Muscle layer of colon (tissue), 2 donors: ENCODE measurements around the gene ZNF683.

Experiments used
- H3K27ac ChIP-seq: one replicate; pipeline ENCODE4 v1.7.0; 2013; ENCODE audit warnings: low read depth, mild to moderate bottlenecking, low read length, moderate library complexity
- H3K27me3 ChIP-seq, 2 donors: one replicate each; pipeline ENCODE4 v1.7.0; 2013; ENCODE audit warnings: low read length in 2 of 2, mild to moderate bottlenecking in 2 of 2; ENCODE audit not compliant: insufficient read depth in 2 of 2, control insufficient read depth in 1 of 2
- H3K36me3 ChIP-seq: one replicate; pipeline ENCODE4 v1.7.0; 2013; ENCODE audit warnings: mild to moderate bottlenecking, low read length; ENCODE audit not compliant: insufficient read depth
- H3K4me1 ChIP-seq: one replicate; pipeline ENCODE4 v1.7.0; 2013; ENCODE audit warnings: mild to moderate bottlenecking, low read length; ENCODE audit not compliant: insufficient read depth
- H3K4me3 ChIP-seq, 2 donors: one replicate each; pipeline ENCODE4 v1.7.0; 2013; ENCODE audit warnings: low read length in 2 of 2, low read depth in 1 of 2, mild to moderate bottlenecking in 1 of 2, moderate library complexity in 1 of 2
- H3K9ac ChIP-seq: one replicate; pipeline ENCODE4 v1.7.0; 2013; ENCODE audit warnings: low read length
- H3K9me3 ChIP-seq: one replicate; pipeline ENCODE4 v1.7.0; 2013; ENCODE audit warnings: mild to moderate bottlenecking, low read length
- donor health status: abdominal sarcoma.
- donor health status: Adenocarcinoma of cecum.

The ZNF683 gene

GRCh38 chr1:26354972-26355371 is 17.6 kb downstream of the ZNF683 start:
- H3K27me3 ChIP-seq: peaks cover 2 to 18% of the 10 kb centered on the region in 2 donors
- no peak overlapping the region for H3K4me3 ChIP-seq
- no peaks in the 10 kb centered on the region for H3K9me3 ChIP-seq
- no peaks in the 10 kb centered on the region for H3K36me3 ChIP-seq
- H3K27ac ChIP-seq: no peak overlapping the region
- no peak overlapping the region for H3K9ac ChIP-seq
- no peaks in the 10 kb centered on the region for H3K4me1 ChIP-seq

GRCh38 chr1:26353976-26354820 is 18.4 kb downstream of the ZNF683 start, which contains the start of gene CRYBG2:
Gene CRYBG2 (minus strand): TSS chr1:26354130. CDS start chr1:26346657, 7,473 bp downstream.
- H3K36me3 ChIP-seq: no peaks in the 10 kb centered on the region
- no peak within 1 kb of the TSS for H3K4me3 ChIP-seq
- no peaks in the 10 kb centered on the region for H3K4me1 ChIP-seq
- no peak within 1 kb of the TSS for H3K9ac ChIP-seq
- H3K9me3 ChIP-seq: no peaks in the 10 kb centered on the region
- no peak within 1 kb of the TSS for H3K27ac ChIP-seq
- peaks cover 0 to 14% of the 10 kb centered on the region in 2 donors for H3K27me3 ChIP-seq

GRCh38 chr1:26353210-26353859 is 19.2 kb downstream of the ZNF683 start:
- H3K4me1 ChIP-seq: no peaks in the 10 kb centered on the region
- no peak overlapping the region for H3K27ac ChIP-seq
- H3K36me3 ChIP-seq: no peaks in the 10 kb centered on the region
- no peak overlapping the region for H3K4me3 ChIP-seq
- no peak overlapping the region for H3K9ac ChIP-seq
- H3K9me3 ChIP-seq: no peaks in the 10 kb centered on the region
- peaks cover 0 to 9% of the 10 kb centered on the region in 2 donors for H3K27me3 ChIP-seq

- Histone ChIP-seq H3K27me3 (peaks cover 0 to 9% of the 10 kb centered on the region in 2 donors), H3K4me1 (no peaks in the 10 kb centered on the region), H3K27ac (no peak overlapping the region), H3K36me3 (no peaks in the 10 kb centered on the region), H3K4me3 (no peak overlapping the region), H3K9ac (no peak overlapping the region), H3K9me3 (no peaks in the 10 kb centered on the region)
Measured at GRCh38 chr1:26352338-26352679, 20.2 kb downstream of the ZNF683 start.

- Histone ChIP-seq H3K27ac (no peak overlapping the region), H3K27me3 (peaks cover 0 to 9% of the 10 kb centered on the region in 2 donors), H3K4me3 (no peak overlapping the region), H3K9ac (no peak overlapping the region), H3K36me3 (no peaks in the 10 kb centered on the region), H3K9me3 (no peaks in the 10 kb centered on the region), H3K4me1 (no peaks in the 10 kb centered on the region)
Measured at GRCh38 chr1:26351590-26352337, 20.8 kb downstream of the ZNF683 start.

- H3K9me3 ChIP-seq: no peaks in the 10 kb centered on the region
- no peak overlapping the region for H3K4me3 ChIP-seq
- H3K9ac ChIP-seq: no peak overlapping the region
- no peaks in the 10 kb centered on the region for H3K4me1 ChIP-seq
- H3K27ac ChIP-seq: no peak overlapping the region
- H3K36me3 ChIP-seq: no peaks in the 10 kb centered on the region
- peaks cover 0 to 9% of the 10 kb centered on the region in 2 donors for H3K27me3 ChIP-seq
Measured at GRCh38 chr1:26350701-26351589, 21.6 kb downstream of the ZNF683 start.

GRCh38 chr1:26350343-26350700 is 22.2 kb downstream of the ZNF683 start:
- Histone ChIP-seq H3K36me3 (no peaks in the 10 kb centered on the region), H3K27me3 (peaks cover 0 to 5% of the 10 kb centered on the region in 2 donors), H3K9ac (no peak overlapping the region), H3K4me3 (no peak overlapping the region), H3K27ac (no peak overlapping the region), H3K4me1 (no peaks in the 10 kb centered on the region), H3K9me3 (no peaks in the 10 kb centered on the region)

- Histone ChIP-seq H3K9ac (no peak overlapping the region), H3K4me1 (no peaks in the 10 kb centered on the region), H3K27me3 (peaks cover 0 to 3% of the 10 kb centered on the region in 2 donors), H3K27ac (no peak overlapping the region), H3K36me3 (no peaks in the 10 kb centered on the region), H3K9me3 (no peaks in the 10 kb centered on the region), H3K4me3 (no peak overlapping the region)
Measured at GRCh38 chr1:26349877-26350244, 22.7 kb downstream of the ZNF683 start.

- H3K27ac ChIP-seq: no peak overlapping the region
- H3K4me1 ChIP-seq: no peaks in the 10 kb centered on the region
- H3K9ac ChIP-seq: no peak overlapping the region
- H3K36me3 ChIP-seq: no peaks in the 10 kb centered on the region
- H3K4me3 ChIP-seq: no peak overlapping the region
- H3K27me3 ChIP-seq: peaks cover 0 to 1% of the 10 kb centered on the region in 2 donors
- H3K9me3 ChIP-seq: no peaks in the 10 kb centered on the region
Measured at GRCh38 chr1:26349188-26349876, 23.2 kb downstream of the ZNF683 start.

- Histone ChIP-seq H3K4me3 (no peak overlapping the region), H3K9ac (no peak overlapping the region), H3K27ac (no peak overlapping the region), H3K4me1 (no peaks in the 10 kb centered on the region), H3K9me3 (no peaks in the 10 kb centered on the region), H3K27me3 (no peaks in the 10 kb centered on the region), H3K36me3 (no peaks in the 10 kb centered on the region)
Measured at GRCh38 chr1:26346274-26347033, 26.1 kb downstream of the ZNF683 start.
